NCI-H187 (cell line): ENCODE measurements around the gene ARMC2.

Experiments
- DNase-seq, 2 experiments: peaks; one replicate each; lab custom pipeline; 2025; lab: John Stamatoyannopoulos, UW

Gene ARMC2

DNA sequence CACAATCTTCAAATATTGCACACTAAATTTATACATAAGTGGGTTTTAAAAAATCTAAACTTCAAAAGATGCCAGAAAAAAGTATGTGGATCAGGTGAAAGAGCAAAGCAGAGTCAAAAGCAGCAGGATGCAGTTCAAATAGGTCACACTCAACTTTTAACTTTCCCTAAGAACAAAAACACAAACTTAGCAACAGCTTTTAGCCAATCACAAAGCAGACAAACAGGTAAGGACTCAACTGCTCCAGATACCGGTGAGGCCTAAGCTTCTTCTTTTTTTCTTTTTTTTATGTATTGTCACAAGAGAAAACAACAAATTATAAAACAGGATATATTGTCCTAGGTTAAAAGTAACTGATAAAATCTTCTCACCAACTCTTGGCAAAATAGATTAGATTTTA is 171.7 kb downstream of the ARMC2 start:
- DNase-seq = no peak

- no peak for DNase-seq
Observed at GRCh38 chr6:109021870-109022269, 173.6 kb downstream of the ARMC2 start.

GRCh38 chr6:109023356-109023925 is 175.2 kb downstream of the ARMC2 start:
- no peak for DNase-seq
